Measurements from ENCODE around the gene FGF12. TPM values are rescaled to one million over a fixed set of nuclear protein-coding genes. Genes with fewer than 3 reads are reported as not detected.

The FGF12 gene
- total RNA-seq, 2 experiments from 2014 or later: not detected

DNA sequence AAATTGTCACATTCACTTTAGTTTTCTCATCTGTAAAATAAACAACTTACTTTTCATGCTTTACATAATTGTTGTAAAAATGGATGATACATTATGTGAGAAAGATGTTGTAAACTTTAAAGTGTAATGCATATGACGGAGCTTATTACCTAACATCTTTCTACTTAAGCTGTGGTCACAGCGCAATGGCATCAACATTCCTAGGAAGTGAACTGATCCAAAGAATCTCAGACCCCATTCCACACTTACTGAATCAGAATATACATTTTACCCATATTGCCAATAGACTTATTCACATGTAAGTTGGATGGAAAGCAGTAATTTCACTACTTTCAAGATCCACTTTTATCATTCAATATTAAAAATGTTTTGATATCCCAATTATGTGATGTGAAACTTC lies 497.5 kb downstream of the FGF12 start:
- H3K27me3 Mint-ChIP-seq: no peaks in the 10 kb centered on the region
- ChIA-PET CTCF (no interaction called here), POLR2A (no interaction called here)
- H3K4me3 Mint-ChIP-seq: no peak overlapping the region
- intact Hi-C loops (cut with micrococcal nuclease): no loop called here
- no peaks in the 10 kb centered on the region for H3K36me3 Mint-ChIP-seq (ENCODE audit: low read depth)
- DNase-seq: no peak
- H3K27ac Mint-ChIP-seq: no peak overlapping the region
- no peak for ATAC-seq
- H3K4me1 Mint-ChIP-seq (ENCODE audit: low read depth): no peaks in the 10 kb centered on the region
- peaks cover 3% of the 10 kb centered on the region for H3K9me3 Mint-ChIP-seq
- TF ChIP-seq, protein P1, sequence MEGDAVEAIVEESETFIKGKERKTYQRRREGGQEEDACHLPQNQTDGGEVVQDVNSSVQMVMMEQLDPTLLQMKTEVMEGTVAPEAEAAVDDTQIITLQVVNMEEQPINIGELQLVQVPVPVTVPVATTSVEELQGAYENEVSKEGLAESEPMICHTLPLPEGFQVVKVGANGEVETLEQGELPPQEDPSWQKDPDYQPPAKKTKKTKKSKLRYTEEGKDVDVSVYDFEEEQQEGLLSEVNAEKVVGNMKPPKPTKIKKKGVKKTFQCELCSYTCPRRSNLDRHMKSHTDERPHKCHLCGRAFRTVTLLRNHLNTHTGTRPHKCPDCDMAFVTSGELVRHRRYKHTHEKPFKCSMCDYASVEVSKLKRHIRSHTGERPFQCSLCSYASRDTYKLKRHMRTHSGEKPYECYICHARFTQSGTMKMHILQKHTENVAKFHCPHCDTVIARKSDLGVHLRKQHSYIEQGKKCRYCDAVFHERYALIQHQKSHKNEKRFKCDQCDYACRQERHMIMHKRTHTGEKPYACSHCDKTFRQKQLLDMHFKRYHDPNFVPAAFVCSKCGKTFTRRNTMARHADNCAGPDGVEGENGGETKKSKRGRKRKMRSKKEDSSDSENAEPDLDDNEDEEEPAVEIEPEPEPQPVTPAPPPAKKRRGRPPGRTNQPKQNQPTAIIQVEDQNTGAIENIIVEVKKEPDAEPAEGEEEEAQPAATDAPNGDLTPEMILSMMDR (IDR thresholded peaks at IDR 0.05): no peak

DNA sequence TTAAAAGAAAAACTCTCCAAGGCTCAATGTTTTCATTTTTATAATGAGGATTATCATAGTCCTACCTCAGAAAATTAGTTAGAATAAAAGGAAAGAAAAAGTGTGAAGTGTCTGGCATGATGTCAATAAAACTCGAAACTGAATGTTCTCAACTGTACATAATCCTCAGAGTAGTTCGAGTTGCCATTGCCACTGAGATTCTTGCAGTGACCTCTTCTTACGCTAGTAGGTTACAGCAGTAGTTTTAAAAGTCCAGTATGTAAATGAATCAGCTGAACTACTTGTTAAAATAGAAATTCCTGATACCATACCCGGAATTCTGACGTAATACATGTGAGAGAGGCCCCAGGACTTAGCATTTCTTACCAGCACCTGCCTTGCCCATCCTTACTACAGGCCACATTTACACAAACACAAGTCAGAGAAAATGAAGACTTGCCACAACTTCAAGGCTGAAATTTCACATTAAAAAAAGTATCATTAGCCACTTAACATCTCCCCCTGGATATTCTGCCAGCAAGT lies 502.6 kb downstream of the FGF12 start:
- Mint-ChIP-seq H3K9me3 (peaks cover 3% of the 10 kb centered on the region), H3K4me3 (no peak overlapping the region), H3K36me3 (ENCODE audit: low read depth) (no peaks in the 10 kb centered on the region), H3K4me1 (ENCODE audit: low read depth) (no peaks in the 10 kb centered on the region), H3K27me3 (no peaks in the 10 kb centered on the region), H3K27ac (no peak overlapping the region)
- CTCF ChIA-PET: no interaction called here
- intact Hi-C loops (cut with micrococcal nuclease): no loop called here
- no peak for DNase-seq
- TF ChIP-seq, protein P1 (IDR thresholded peaks at IDR 0.05): no peak
- POLR2A ChIA-PET: no interaction called here
- no peak for ATAC-seq

DNA sequence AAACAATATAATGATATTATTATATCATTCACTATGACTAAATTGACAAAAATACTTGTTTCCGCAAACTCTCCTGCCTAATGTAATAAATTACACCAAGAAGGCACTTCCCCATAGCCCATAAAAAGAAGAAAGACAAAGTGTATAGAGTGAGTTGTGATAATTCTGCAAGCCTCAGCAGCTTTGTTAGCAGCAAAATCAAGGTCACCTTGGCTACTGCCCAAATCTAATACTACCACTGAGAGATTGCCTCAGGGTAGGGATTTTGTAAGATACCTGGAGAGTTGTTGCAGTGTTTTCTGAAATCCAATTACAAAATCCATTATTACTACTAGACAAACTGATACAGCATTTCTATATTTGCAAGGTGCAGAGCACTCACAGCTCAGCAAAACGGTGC lies 503.5 kb downstream of the FGF12 start:
- no peak for DNase-seq
- Mint-ChIP-seq H3K27me3 (no peaks in the 10 kb centered on the region), H3K4me1 (ENCODE audit: low read depth) (no peaks in the 10 kb centered on the region), H3K27ac (no peak overlapping the region), H3K4me3 (no peak overlapping the region), H3K9me3 (peaks cover 3% of the 10 kb centered on the region), H3K36me3 (ENCODE audit: low read depth) (no peaks in the 10 kb centered on the region)
- intact Hi-C loops (cut with micrococcal nuclease): no loop called here
- CTCF ChIA-PET: no interaction called here
- no peak for ATAC-seq
- POLR2A ChIA-PET: no interaction called here
- TF ChIP-seq, protein P1 (IDR thresholded peaks at IDR 0.05): no peak

DNA sequence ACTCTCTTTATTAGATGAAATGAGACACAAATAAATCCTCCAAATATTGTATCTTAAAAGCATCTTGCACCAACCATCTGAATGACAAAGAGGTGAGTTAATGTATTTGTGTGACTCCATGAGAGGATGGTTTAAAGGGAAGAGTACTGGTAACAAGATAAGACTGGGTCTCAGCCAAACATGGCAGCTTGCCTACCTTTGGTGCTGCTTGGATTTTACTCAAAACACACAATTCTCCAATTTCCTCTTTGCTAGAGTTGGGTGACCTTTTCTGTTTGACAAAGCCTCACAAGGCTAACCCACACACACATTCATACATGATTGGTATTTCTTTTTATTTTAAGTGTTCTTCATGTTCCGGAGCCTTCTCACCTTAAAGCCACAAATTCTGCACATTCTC lies 506.4 kb downstream of the FGF12 start:
- H3K9me3 Mint-ChIP-seq: peaks cover 4% of the 10 kb centered on the region

DNA sequence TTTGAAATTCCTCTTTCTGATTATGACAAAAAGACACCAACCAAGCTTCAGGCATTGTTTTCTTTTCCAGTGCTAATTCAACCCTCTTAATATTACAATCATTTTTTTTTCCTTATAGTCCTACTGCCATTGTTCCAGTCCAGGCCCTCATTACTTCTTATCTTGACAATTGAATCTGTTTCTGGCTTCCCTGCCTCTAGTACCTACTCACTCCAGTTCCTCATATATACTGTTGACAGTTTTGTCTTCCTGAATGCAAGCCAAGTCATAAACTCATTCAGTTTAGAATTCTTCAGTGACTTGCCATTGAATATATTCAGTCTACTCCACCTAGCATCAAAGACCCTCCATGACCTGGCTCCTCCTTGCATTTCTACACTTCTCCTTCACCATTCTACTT lies 507.4 kb downstream of the FGF12 start:
- Mint-ChIP-seq H3K27me3 (no peaks in the 10 kb centered on the region), H3K4me3 (no peak overlapping the region), H3K27ac (no peak overlapping the region), H3K4me1 (ENCODE audit: low read depth) (no peaks in the 10 kb centered on the region), H3K36me3 (ENCODE audit: low read depth) (no peaks in the 10 kb centered on the region), H3K9me3 (peaks cover 2% of the 10 kb centered on the region)
- POLR2A ChIA-PET: no interaction called here
- CTCF ChIA-PET: no interaction called here
- TF ChIP-seq, protein P1 (IDR thresholded peaks at IDR 0.05): no peak
- DNase-seq (no peak), ATAC-seq (no peak)
- intact Hi-C loops (cut with micrococcal nuclease): no loop called here

More for the DNA sequence above, 506.4 kb downstream of the FGF12 start:
- H3K27me3 Mint-ChIP-seq: no peaks in the 10 kb centered on the region
- ATAC-seq (no peak), DNase-seq (no peak)
- POLR2A ChIA-PET: no interaction called here
- H3K4me3 Mint-ChIP-seq: no peak overlapping the region
- TF ChIP-seq, protein P1 (IDR thresholded peaks at IDR 0.05): no peak
- H3K27ac Mint-ChIP-seq: no peak overlapping the region
- H3K4me1 Mint-ChIP-seq (ENCODE audit: low read depth): no peaks in the 10 kb centered on the region
- intact Hi-C loops (cut with micrococcal nuclease): no loop called here
- CTCF ChIA-PET: no interaction called here
- no peaks in the 10 kb centered on the region for H3K36me3 Mint-ChIP-seq (ENCODE audit: low read depth)

Data from activated CD8-positive, alpha-beta T cell treated with anti-CD3 and anti-CD28 coated beads for 36 hours (primary cell).